ENCODE results near the gene XRN2.
"Not testable (repeated sequence)": the region's sequence is repeated elsewhere in the genome, so short reads cannot be mapped to it uniquely, and the experiment has no call there.

Gene XRN2

GRCh38 chr20:21352703-21353102, 49.6 kb downstream of the XRN2 start:
- peak; percentile 39 for DNase-seq

- peak; percentile 20 for DNase-seq
Observed at GRCh38 chr20:21353236-21353635, 50.1 kb downstream of the XRN2 start.

- no peak for DNase-seq
Observed at GRCh38 chr20:21355981-21356380, 52.9 kb downstream of the XRN2 start.

GRCh38 chr20:21356386-21356785, 53.3 kb downstream of the XRN2 start:
- no peak for DNase-seq

GRCh38 chr20:21357844-21358243, 54.7 kb downstream of the XRN2 start:
- DNase-seq: no peak

- no peak for DNase-seq
Observed at GRCh38 chr20:21358737-21359136, 55.6 kb downstream of the XRN2 start.

GRCh38 chr20:21360705-21361104, 57.6 kb downstream of the XRN2 start:
- no peak for DNase-seq

- no peak for DNase-seq
Observed at GRCh38 chr20:21361266-21361665, 58.1 kb downstream of the XRN2 start.

- no peak for DNase-seq
Observed at GRCh38 chr20:21364413-21364812, 61.3 kb downstream of the XRN2 start.

GRCh38 chr20:21365771-21366170, 62.6 kb downstream of the XRN2 start:
- DNase-seq: no peak

- not testable (repeated sequence) for DNase-seq
Observed at GRCh38 chr20:21366273-21366672, 63.1 kb downstream of the XRN2 start.

- no peak for DNase-seq
Observed at GRCh38 chr20:21368791-21369190, 65.7 kb downstream of the XRN2 start.

GRCh38 chr20:21371193-21371592, 68.1 kb downstream of the XRN2 start:
- no peak for DNase-seq

GRCh38 chr20:21372016-21372415, 68.9 kb downstream of the XRN2 start:
- no peak for DNase-seq

GRCh38 chr20:21373436-21373835, 70.3 kb downstream of the XRN2 start:
- no peak for DNase-seq

GRCh38 chr20:21376626-21377025, 73.5 kb downstream of the XRN2 start:
- no peak for DNase-seq

GRCh38 chr20:21377701-21378100, 74.6 kb downstream of the XRN2 start:
- no peak for DNase-seq

- DNase-seq: no peak
Observed at GRCh38 chr20:21378259-21378658, 75.1 kb downstream of the XRN2 start.

GRCh38 chr20:21380711-21381110, 77.6 kb downstream of the XRN2 start:
- peak; percentile 25 for DNase-seq

- no peak for DNase-seq
Observed at GRCh38 chr20:21381619-21382018, 78.5 kb downstream of the XRN2 start.

- DNase-seq: no peak
Observed at GRCh38 chr20:21384308-21384892, 81.3 kb downstream of the XRN2 start.

- no peak for DNase-seq
Observed at GRCh38 chr20:21386111-21386510, 83.0 kb downstream of the XRN2 start.

GRCh38 chr20:21387528-21387927, 84.4 kb downstream of the XRN2 start:
- DNase-seq: no peak

GRCh38 chr20:21388566-21388965, 85.4 kb downstream of the XRN2 start:
- DNase-seq: no peak

GRCh38 chr20:21389368-21389767, 86.2 kb downstream of the XRN2 start:
- no peak for DNase-seq
